GM10248 (cell line): Measurements from ENCODE around the gene VWA5B2.

Experiments
- CTCF ChIA-PET: fragments of 300-600 bp; sonication (Branson Sonifier 250); formaldehyde crosslinking; extraction: SDS; loops from one replicate; lab custom pipeline; 2021; ENCODE audit warnings: antibody characterized with exemption; lab: Yijun Ruan, JAX
- POLR2A ChIA-PET: fragments of 350-650 bp; sonication (Branson Sonifier 250); formaldehyde crosslinking; extraction: SDS; loops from one replicate; lab custom pipeline; 2020; ENCODE audit warnings: antibody characterized with exemption; lab: Yijun Ruan, JAX
- DNase-seq: peaks from one replicate; pipeline ENCODE4 v3.0.0; 2012; ENCODE audit errors: extremely low spot score
- CTCF ChIP-seq: IDR thresholded peaks from 2 replicates; pipeline ENCODE4 v1.5.1; 2012; ENCODE audit warnings: mild to moderate bottlenecking, low read depth; ENCODE audit errors: extremely low read depth, missing control alignments, control extremely low read depth

The VWA5B2 gene

GRCh38 chr3:184211297-184211696, 18.1 kb upstream of the VWA5B2 start:
- DNase-seq, result no peak
- ChIA-PET POLR2A (no interaction called here), CTCF (interaction anchor here (1.5 to 17.3 kb wide), 3 partner anchors 16 to 39 kb away, joined by 3 to 160 read pairs (median 4); partner anchors contain the start of genes EEF1AKMT4 and VWA5B2)
- TF ChIP-seq CTCF, result no peak

GRCh38 chr3:184211718-184212117, 17.7 kb upstream of the VWA5B2 start:
- CTCF ChIA-PET, result interaction anchor here (1.8 to 17.3 kb wide), 2 partner anchors 15 to 30 kb away, joined by 4 to 160 read pairs; partner anchors contain the start of gene VWA5B2
- no peak for DNase-seq
- POLR2A ChIA-PET, result no interaction called here
- TF ChIP-seq CTCF, result no peak

- no peak for DNase-seq
- TF ChIP-seq CTCF, result no peak
- ChIA-PET POLR2A (no interaction called here), CTCF (interaction anchor here (17.3 kb wide), 1 partner anchor 8 kb away, joined by 160 read pairs; the partner anchor contains the start of gene VWA5B2)
These were observed 10.6 kb upstream of the VWA5B2 start for GRCh38 chr3:184218814-184219213.

- TF ChIP-seq CTCF, result no peak
- CTCF ChIA-PET, result interaction anchor here (1.1 to 8.6 kb wide), 6 partner anchors 12 to 69 kb away, joined by 3 to 160 read pairs (median 4); partner anchors contain the start of gene EEF1AKMT4
- POLR2A ChIA-PET, result no interaction called here
- DNase-seq, result no peak
These were observed 6.9 kb upstream of the VWA5B2 start for GRCh38 chr3:184222521-184222920.

- no peak for DNase-seq
- CTCF ChIA-PET, result interaction anchor here (8.6 kb wide), 1 partner anchor 13 kb away, joined by 160 read pairs; no protein-coding TSS in a partner anchor
- TF ChIP-seq CTCF, result no peak
- POLR2A ChIA-PET, result no interaction called here
These were observed 5.4 kb upstream of the VWA5B2 start for GRCh38 chr3:184223946-184224345.

- DNase-seq, result peak; percentile 79
- ChIA-PET CTCF (interaction anchor here (0.6 to 8.6 kb wide), 52 partner anchors 12 to 332 kb away, joined by 3 to 160 read pairs (median 5); partner anchors contain the start of genes ABCF3, ALG3, AP2M1 and DVL3), POLR2A (no interaction called here)
- TF ChIP-seq CTCF, result peak; percentile 91
These were observed 1.9 kb upstream of the VWA5B2 start for GRCh38 chr3:184227481-184227935.
